Thoracic aorta (tissue), 2 donors: ENCODE results near the gene NEDD4L. TPM values are rescaled to one million over a fixed set of nuclear protein-coding genes. Genes with fewer than 3 reads are reported as not detected.

Source experiments
- ATAC-seq: fragments of 150-250 bp; one replicate; pipeline ENCODE4 v1.8.0; 2017; ENCODE audit warnings: low read depth; ENCODE audit not compliant: insufficient number of reproducible peaks, low FRiP score
- DNase-seq: peaks from one replicate; pipeline ENCODE4 v3.0.0-alpha.2; 2020; ENCODE audit warnings: low spot score
- H3K27ac ChIP-seq, 2 donors: fragments of 200-600 bp; sonication (generic); 1 replicate in 1 of 2; 2 replicates in 1 of 2; pipeline ENCODE4 v1.5.1; 2016; ENCODE audit warnings: mild to moderate bottlenecking in 2 of 2, moderate library complexity in 2 of 2
- H3K27me3 ChIP-seq: fragments of 200-600 bp; sonication (generic); replicated peaks from 2 replicates; pipeline ENCODE4 v1.6.0; 2016; ENCODE audit warnings: mild to moderate bottlenecking; ENCODE audit not compliant: insufficient read depth
- H3K36me3 ChIP-seq: fragments of 200-600 bp; sonication (generic); one replicate; pipeline ENCODE4 v1.5.1; 2016
- H3K4me1 ChIP-seq, 2 donors: fragments of 200-600 bp; sonication (generic); 1 replicate in 1 of 2; 2 replicates in 1 of 2; pipeline versions ENCODE4 v1.5.1 to v1.6.0; 2016; ENCODE audit warnings: low read depth in 2 of 2, mild to moderate bottlenecking in 1 of 2; ENCODE audit not compliant: control insufficient read depth in 1 of 2
- H3K4me3 ChIP-seq: fragments of 200-600 bp; sonication (generic); 2 replicates; pipeline ENCODE4 v1.5.1; 2016; ENCODE audit warnings: mild to moderate bottlenecking
- H3K9me3 ChIP-seq: fragments of 200-600 bp; sonication (generic); 2 replicates; pipeline ENCODE4 v1.5.1; 2016
- CTCF ChIP-seq: fragments of 200-600 bp; sonication (generic); IDR thresholded peaks from one replicate; pipeline ENCODE4 v1.5.1; 2019; ENCODE audit warnings: antibody characterized with exemption
- total RNA-seq, 2 donors: library from RNA; depleted of rRNA; stranded (reverse); fragments of >200 nt; gene quantifications; one replicate each; pipeline versions ENCODE4 v1.1.0 to v1.2.3, GENCODE V29; 2016

The NEDD4L gene
- total RNA-seq, 2 donors from 2014 or later: 13.9 to 22.9 TPM

- ATAC-seq (no peak), DNase-seq (no peak)
- no peaks in the 10 kb centered on the region for H3K36me3 ChIP-seq
- H3K9me3 ChIP-seq: no peaks in the 10 kb centered on the region
- no peaks in the 10 kb centered on the region for H3K4me1 ChIP-seq
- H3K27ac ChIP-seq: no peak overlapping the region
- no peaks in the 10 kb centered on the region for H3K27me3 ChIP-seq
- H3K4me3 ChIP-seq: no peak overlapping the region
- no peak for TF ChIP-seq CTCF
Observed at GRCh38 chr18:58382446-58382845, 338.4 kb downstream of the NEDD4L start.

- ATAC-seq (no peak), DNase-seq (no peak)
- Histone ChIP-seq H3K27ac (no peak overlapping the region), H3K4me3 (no peak overlapping the region), H3K27me3 (no peaks in the 10 kb centered on the region), H3K4me1 (no peaks in the 10 kb centered on the region), H3K9me3 (no peaks in the 10 kb centered on the region), H3K36me3 (no peaks in the 10 kb centered on the region)
- no peak for TF ChIP-seq CTCF
Observed at GRCh38 chr18:58385472-58385871, 341.4 kb downstream of the NEDD4L start.

- Histone ChIP-seq H3K4me3 (no peak overlapping the region), H3K4me1 (peaks cover 0 to 11% of the 10 kb centered on the region in 2 donors), H3K9me3 (no peaks in the 10 kb centered on the region), H3K27ac (no peak overlapping the region), H3K36me3 (no peaks in the 10 kb centered on the region), H3K27me3 (no peaks in the 10 kb centered on the region)
- ATAC-seq: no peak
- no peak for TF ChIP-seq CTCF
- DNase-seq: no peak
Observed at GRCh38 chr18:58386780-58387179, 342.8 kb downstream of the NEDD4L start.

GRCh38 chr18:58387716-58388115, 343.7 kb downstream of the NEDD4L start:
- DNase-seq (no peak), ATAC-seq (no peak)
- no peak overlapping the region for H3K27ac ChIP-seq
- H3K36me3 ChIP-seq: no peaks in the 10 kb centered on the region
- H3K9me3 ChIP-seq: no peaks in the 10 kb centered on the region
- H3K4me3 ChIP-seq: no peak overlapping the region
- no peak for TF ChIP-seq CTCF
- H3K4me1 ChIP-seq: peaks cover 0 to 20% of the 10 kb centered on the region in 2 donors
- no peaks in the 10 kb centered on the region for H3K27me3 ChIP-seq

GRCh38 chr18:58388736-58389135, 344.7 kb downstream of the NEDD4L start:
- H3K9me3 ChIP-seq: no peaks in the 10 kb centered on the region
- TF ChIP-seq CTCF: no peak
- H3K36me3 ChIP-seq: no peaks in the 10 kb centered on the region
- ATAC-seq: no peak
- peaks cover 0 to 24% of the 10 kb centered on the region in 2 donors for H3K4me1 ChIP-seq
- no peak overlapping the region for H3K4me3 ChIP-seq
- no peaks in the 10 kb centered on the region for H3K27me3 ChIP-seq
- DNase-seq: no peak
- H3K27ac ChIP-seq: no peak overlapping the region
